ENCODE results near the gene EPHB1.
A peak's percentile ranks its signal among the peaks of the same experiment; 100 is the strongest.

The EPHB1 gene

DNA sequence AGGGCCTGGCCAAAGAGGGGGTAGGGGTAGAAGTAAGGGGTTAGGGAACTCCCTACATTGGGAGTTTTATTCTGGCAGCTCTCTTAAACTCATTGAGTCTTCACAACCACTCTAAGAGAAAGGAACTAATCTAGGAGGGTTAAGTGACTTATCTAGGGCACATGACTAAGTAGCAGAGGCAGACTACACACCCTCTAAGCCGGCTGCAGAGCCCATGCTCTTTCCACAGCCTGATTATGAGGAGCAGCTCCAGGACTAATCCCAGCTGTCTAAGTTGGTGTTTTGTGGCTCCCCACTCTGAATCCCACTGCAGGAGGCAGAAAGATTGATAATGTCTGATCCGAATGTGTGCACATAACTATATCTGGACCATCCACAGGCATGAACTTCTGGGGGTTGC is 374.6 kb downstream of the EPHB1 start:
- intact Hi-C loops (cut with DNase I) = no loop called here
- no peak for DNase-seq

GRCh38 chr3:135170732-135171131 is 375.7 kb downstream of the EPHB1 start:
- DNase-seq = no peak
- intact Hi-C loops (cut with DNase I) = no loop called here

- intact Hi-C loops (cut with DNase I) = no loop called here
- DNase-seq = no peak
Observed at GRCh38 chr3:135172191-135172869, 377.3 kb downstream of the EPHB1 start.

- DNase-seq = no peak
- intact Hi-C loops (cut with DNase I) = no loop called here
Observed at GRCh38 chr3:135175728-135176277, 380.7 kb downstream of the EPHB1 start.

GRCh38 chr3:135176881-135177280 is 381.8 kb downstream of the EPHB1 start:
- no peak for DNase-seq
- intact Hi-C loops (cut with DNase I) = no loop called here

DNA sequence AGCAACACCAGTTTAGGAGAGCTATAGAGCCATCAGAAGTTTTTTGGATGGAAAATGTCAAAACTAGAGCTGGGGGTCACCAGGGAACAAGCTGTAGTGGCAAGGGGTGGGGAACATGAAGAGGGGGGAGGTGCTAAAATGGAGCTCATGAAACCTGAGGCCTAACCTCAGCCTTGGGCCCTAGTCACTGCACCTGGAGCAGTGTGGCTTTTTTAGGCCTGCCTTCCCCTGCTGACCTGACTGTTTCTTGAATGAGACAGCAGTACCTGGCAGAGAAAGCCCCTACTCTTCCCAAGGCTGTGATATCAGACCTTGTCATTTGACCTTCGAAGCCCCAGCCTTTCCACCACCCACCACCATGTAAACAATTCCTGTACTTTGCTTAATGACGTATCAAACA is 383.5 kb downstream of the EPHB1 start:
- intact Hi-C loops (cut with DNase I) = no loop called here
- no peak for DNase-seq

- no peak for DNase-seq
- intact Hi-C loops (cut with DNase I) = no loop called here
Observed at GRCh38 chr3:135181408-135181807, 386.3 kb downstream of the EPHB1 start.

- no peak for DNase-seq
- intact Hi-C loops (cut with DNase I) = no loop called here
Observed at GRCh38 chr3:135182364-135182998, 387.4 kb downstream of the EPHB1 start.

DNA sequence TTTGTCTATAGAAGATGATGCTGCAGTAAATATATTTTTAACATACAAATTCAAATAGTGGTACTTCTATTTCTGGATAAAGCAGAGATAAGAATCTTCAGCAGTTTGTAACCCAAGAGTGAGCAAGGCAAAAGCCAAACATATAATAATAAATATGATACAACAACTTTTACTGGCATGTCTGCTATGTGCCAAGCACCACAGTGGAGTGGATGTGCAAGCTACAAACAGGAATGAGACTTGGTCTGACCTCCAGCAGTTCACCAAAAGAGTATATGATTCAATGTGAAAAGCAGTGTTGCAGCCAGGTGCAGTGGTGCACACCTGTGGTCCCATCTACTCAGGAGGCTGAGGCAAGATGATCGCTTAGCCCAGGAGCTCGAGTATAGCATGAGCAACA is 395.6 kb downstream of the EPHB1 start:
- intact Hi-C loops (cut with DNase I) = no loop called here
- no peak for DNase-seq

- DNase-seq = no peak
- intact Hi-C loops (cut with DNase I) = no loop called here
Observed at GRCh38 chr3:135191708-135192107, 396.6 kb downstream of the EPHB1 start.

GRCh38 chr3:135192929-135193328 is 397.9 kb downstream of the EPHB1 start:
- intact Hi-C loops (cut with DNase I) = no loop called here
- DNase-seq = peak in 3 of 10 donors; percentile 16 to 41 (median 39)

DNA sequence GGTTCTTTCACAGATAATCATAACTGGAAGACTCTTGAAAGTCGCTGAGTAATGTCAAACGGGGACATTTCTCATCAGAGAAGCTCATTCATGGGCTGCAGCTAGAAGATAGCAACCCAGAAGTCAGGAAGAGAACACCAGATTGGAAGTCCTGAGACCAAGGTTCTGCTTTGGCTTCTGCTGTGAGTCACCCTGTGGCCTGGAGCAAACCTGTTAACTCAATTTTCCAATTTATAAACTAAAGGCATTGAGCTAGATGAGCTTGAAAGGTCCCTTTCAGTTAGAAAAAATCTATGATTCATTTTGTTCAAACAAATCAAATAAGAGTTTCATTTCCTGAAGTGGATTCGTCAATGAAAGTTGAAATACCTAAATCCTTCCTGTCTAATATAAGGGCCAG is 402.2 kb downstream of the EPHB1 start:
- no peak for DNase-seq
- intact Hi-C loops (cut with DNase I) = no loop called here

GRCh38 chr3:135197856-135198255 is 402.8 kb downstream of the EPHB1 start:
- DNase-seq = no peak
- intact Hi-C loops (cut with DNase I) = no loop called here

DNA sequence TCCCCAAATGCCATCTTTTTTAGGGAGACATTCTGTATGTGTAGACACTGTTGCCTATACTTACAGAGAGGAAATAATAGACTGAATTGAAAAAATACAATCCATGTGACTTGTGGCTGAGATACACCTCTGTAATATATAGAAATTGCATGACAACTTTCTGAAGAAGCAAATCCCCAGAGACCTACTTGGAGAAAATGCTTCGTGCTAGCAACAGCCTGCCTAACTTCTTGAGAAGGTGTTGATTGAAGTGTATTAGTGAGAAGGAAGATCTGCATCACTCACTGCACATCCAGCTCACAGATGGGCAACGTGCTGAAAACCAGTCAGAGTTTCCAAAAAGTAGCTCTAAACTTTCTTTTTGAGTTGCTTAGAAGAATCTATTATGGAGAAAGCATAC is 404.1 kb downstream of the EPHB1 start:
- no peak for DNase-seq

DNA sequence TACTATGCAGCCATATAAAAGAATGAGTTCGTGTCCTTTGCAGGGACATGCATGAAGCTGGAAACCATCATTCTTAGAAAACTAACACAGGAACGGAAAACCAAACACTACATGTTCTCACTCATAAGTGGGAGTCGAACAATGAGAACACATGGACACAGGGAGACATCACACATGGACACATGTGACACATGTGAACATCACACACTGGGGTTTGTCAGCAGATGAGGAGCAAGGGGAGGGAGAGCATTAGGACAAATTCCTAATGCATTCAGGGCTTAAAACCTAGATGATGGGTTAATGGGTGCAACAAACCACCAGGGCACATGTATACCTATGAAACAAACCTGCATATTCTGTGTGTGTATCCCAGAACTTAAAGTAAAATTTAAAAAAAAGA is 408.0 kb downstream of the EPHB1 start:
- DNase-seq = no peak
- intact Hi-C loops (cut with DNase I) = no loop called here

More for the DNA sequence above, 404.1 kb downstream of the EPHB1 start:
- intact Hi-C loops (cut with DNase I) = no loop called here

GRCh38 chr3:135213213-135213612 is 418.2 kb downstream of the EPHB1 start:
- intact Hi-C loops (cut with DNase I) = no loop called here
- no peak for DNase-seq

- no peak for DNase-seq
Observed at GRCh38 chr3:135213822-135214221, 418.8 kb downstream of the EPHB1 start.

DNA sequence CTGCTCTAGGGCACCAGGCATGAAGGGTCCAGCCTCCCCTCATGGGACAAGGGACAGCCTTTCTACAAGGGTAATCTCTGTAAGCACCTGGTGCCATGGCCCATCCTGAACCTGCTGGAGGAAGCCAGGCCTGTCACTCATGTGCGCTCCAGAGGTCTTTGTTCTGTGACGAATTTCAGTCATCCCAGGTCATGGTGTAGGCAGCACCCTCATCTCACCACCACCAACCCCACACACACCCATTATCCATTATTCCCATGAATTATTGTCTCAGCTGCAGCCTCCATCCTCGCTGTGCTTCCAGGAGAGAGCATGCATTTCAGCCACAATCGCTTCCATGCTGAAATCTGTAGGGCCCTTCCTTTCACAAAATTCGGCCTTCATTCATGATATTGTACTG is 419.3 kb downstream of the EPHB1 start:
- intact Hi-C loops (cut with DNase I) = no loop called here
- DNase-seq = no peak

More at GRCh38 chr3:135213822-135214221, 418.8 kb downstream of the EPHB1 start:
- intact Hi-C loops (cut with DNase I) = no loop called here

- intact Hi-C loops (cut with DNase I) = no loop called here
- no peak for DNase-seq
Observed at GRCh38 chr3:135215516-135215915, 420.5 kb downstream of the EPHB1 start.

DNA sequence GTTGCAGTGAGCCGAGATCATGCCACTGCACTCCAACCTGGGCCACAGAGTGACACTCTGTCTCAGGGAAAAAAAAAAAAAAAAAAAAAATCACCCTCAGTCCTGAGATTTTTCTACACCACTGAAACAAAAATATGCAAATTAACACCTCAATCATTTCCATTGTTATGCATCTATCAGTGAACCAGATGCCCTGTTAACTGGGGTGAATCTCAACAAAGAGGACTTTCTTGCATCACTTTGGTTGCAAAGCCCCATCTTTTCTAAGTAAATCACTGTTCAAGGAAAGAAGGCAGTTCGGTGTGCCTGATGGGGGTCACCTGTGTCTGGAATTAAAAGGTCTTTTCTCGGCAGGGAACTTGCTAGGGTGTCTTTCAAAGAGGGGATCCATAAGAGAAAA is 421.6 kb downstream of the EPHB1 start:
- intact Hi-C loops (cut with DNase I) = no loop called here
- no peak for DNase-seq

- intact Hi-C loops (cut with DNase I) = no loop called here
- DNase-seq = no peak
Observed at GRCh38 chr3:135217730-135218129, 422.7 kb downstream of the EPHB1 start.

GRCh38 chr3:135218304-135218703 is 423.2 kb downstream of the EPHB1 start:
- intact Hi-C loops (cut with DNase I) = no loop called here
- DNase-seq = no peak
